ENCODE measurements around the gene BAIAP2L2. TPM values are rescaled to one million over a fixed set of nuclear protein-coding genes. Genes with fewer than 3 reads are reported as not detected.

Gene BAIAP2L2
- total and polyA plus RNA-seq, 2 of the 4 experiments (the other 2 are of a cell fraction), result 0.18 to 0.46 TPM

DNA sequence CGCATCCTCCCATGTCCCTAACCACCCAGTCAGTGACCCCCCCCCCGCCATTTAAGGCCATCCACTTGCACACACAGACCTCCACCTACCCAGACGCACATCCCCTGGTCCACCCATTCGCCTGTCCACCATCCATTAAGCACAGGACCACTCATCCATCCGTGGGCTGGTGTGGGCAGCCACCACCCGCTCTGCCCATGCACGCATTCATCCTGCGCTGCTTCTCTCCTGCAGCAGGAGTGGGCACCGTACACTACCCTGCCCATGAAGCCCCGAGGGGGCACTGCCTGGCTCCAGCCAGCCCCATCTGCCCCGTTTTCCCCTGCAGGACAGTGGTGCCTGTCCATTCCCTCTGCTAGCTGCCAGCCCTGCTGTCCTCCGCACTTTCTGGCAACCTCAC is 22.6 kb downstream of the BAIAP2L2 start:
- TF ChIP-seq RAD21 (IDR thresholded peaks at IDR 0.05; ENCODE audit: low read length) (no peak), RCOR1 (IDR thresholded peaks at IDR 0.05; ENCODE audit: insufficient replicate concordance, low read length) (no peak), RFX5 (IDR thresholded peaks at IDR 0.05; ENCODE audit: low read depth, low read length) (no peak), POLR2A (IDR thresholded peaks at IDR 0.05; ENCODE audit: low read depth, low read length) (no peak), CHD1 (IDR thresholded peaks at IDR 0.05; ENCODE audit: low read depth, low read length) (no peak), SMC3 (IDR thresholded peaks at IDR 0.05; ENCODE audit: low read depth, low read length) (no peak), CEBPB (IDR thresholded peaks at IDR 0.05; ENCODE audit: low read depth, low read length) (no peak), MAFK (IDR thresholded peaks at IDR 0.05; ENCODE audit: low read depth, low read length) (no peak), BHLHE40 (IDR thresholded peaks at IDR 0.05; ENCODE audit: low read depth, low read length) (no peak), FOS (IDR thresholded peaks at IDR 0.05; ENCODE audit: low read depth, low read length) (no peak), NFE2L2 (IDR thresholded peaks at IDR 0.05; ENCODE audit: low read depth, low read length) (no peak), MAZ (IDR thresholded peaks at IDR 0.05; ENCODE audit: borderline replicate concordance, low read depth, low read length) (no peak), MXI1 (IDR thresholded peaks at IDR 0.05; ENCODE audit: borderline replicate concordance, low read depth, low read length) (no peak)
- TF ChIP-seq, protein P1, sequence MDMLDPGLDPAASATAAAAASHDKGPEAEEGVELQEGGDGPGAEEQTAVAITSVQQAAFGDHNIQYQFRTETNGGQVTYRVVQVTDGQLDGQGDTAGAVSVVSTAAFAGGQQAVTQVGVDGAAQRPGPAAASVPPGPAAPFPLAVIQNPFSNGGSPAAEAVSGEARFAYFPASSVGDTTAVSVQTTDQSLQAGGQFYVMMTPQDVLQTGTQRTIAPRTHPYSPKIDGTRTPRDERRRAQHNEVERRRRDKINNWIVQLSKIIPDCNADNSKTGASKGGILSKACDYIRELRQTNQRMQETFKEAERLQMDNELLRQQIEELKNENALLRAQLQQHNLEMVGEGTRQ (IDR thresholded peaks at IDR 0.05; ENCODE audit: low read depth, low read length), result no peak
- TF ChIP-seq, protein P2, sequence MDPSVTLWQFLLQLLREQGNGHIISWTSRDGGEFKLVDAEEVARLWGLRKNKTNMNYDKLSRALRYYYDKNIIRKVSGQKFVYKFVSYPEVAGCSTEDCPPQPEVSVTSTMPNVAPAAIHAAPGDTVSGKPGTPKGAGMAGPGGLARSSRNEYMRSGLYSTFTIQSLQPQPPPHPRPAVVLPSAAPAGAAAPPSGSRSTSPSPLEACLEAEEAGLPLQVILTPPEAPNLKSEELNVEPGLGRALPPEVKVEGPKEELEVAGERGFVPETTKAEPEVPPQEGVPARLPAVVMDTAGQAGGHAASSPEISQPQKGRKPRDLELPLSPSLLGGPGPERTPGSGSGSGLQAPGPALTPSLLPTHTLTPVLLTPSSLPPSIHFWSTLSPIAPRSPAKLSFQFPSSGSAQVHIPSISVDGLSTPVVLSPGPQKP (IDR thresholded peaks at IDR 0.05; ENCODE audit: borderline replicate concordance, low read depth, low read length), result no peak
- TF ChIP-seq, protein P3, sequence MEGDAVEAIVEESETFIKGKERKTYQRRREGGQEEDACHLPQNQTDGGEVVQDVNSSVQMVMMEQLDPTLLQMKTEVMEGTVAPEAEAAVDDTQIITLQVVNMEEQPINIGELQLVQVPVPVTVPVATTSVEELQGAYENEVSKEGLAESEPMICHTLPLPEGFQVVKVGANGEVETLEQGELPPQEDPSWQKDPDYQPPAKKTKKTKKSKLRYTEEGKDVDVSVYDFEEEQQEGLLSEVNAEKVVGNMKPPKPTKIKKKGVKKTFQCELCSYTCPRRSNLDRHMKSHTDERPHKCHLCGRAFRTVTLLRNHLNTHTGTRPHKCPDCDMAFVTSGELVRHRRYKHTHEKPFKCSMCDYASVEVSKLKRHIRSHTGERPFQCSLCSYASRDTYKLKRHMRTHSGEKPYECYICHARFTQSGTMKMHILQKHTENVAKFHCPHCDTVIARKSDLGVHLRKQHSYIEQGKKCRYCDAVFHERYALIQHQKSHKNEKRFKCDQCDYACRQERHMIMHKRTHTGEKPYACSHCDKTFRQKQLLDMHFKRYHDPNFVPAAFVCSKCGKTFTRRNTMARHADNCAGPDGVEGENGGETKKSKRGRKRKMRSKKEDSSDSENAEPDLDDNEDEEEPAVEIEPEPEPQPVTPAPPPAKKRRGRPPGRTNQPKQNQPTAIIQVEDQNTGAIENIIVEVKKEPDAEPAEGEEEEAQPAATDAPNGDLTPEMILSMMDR (conservative IDR thresholded peaks at IDR 0.05; ENCODE audit: low read depth, low read length), result no peak
- no peak overlapping the region for H3K4me2 ChIP-seq (ENCODE audit: low read depth, low read length)
- BruUV-seq (replicated peaks), result no TSS peak

More for the DNA sequence above, 22.6 kb downstream of the BAIAP2L2 start:
- Histone ChIP-seq H3K36me3 (ENCODE audit: control insufficient read depth, insufficient read depth, low read length) (no peaks in the 10 kb centered on the region), H3K9ac (ENCODE audit: low read depth, low read length) (no peak overlapping the region), H3K4ac (ENCODE audit: low read depth, low read length) (no peak overlapping the region), H4K5ac (ENCODE audit: low read depth, low read length) (no peak overlapping the region), H3K27ac (ENCODE audit: insufficient read depth, low read length) (no peak overlapping the region), H3K4me1 (ENCODE audit: control insufficient read depth, insufficient read depth, low read length) (peaks cover 2% of the 10 kb centered on the region; the same call in 1 of the 2 replicates), H2BK20ac (ENCODE audit: low read depth, low read length) (no peak overlapping the region), H3K79me1 (ENCODE audit: low read depth in 1 of 2, low read length in 2 of 2) (no peaks in the 10 kb centered on the region), H3K18ac (ENCODE audit: low read depth, low read length) (no peak overlapping the region), H2BK120ac (ENCODE audit: low read depth, low read length) (no peak overlapping the region), H3K4me3 (ENCODE audit: insufficient read depth, low read depth, low read length) (no peak overlapping the region), H3K14ac (replicated peaks; ENCODE audit: low read depth, low read length) (no peak overlapping the region), H2BK15ac (ENCODE audit: low read depth, low read length) (no peak overlapping the region), H3K23ac (ENCODE audit: low read depth, low read length) (no peak overlapping the region), H3K9me1 (ENCODE audit: insufficient read depth, low read length) (no peaks in the 10 kb centered on the region), H3K9me3 (ENCODE audit: control insufficient read depth, insufficient read depth, low read length) (no peaks in the 10 kb centered on the region), H2AFZ (replicated peaks; ENCODE audit: low read length, poor library complexity) (no peak overlapping the region), H4K8ac (ENCODE audit: low read depth in 2 of 2, low read length in 2 of 2) (no peak overlapping the region), H2AK9ac (replicated peaks; ENCODE audit: low read depth, low read length, poor library complexity) (no peak overlapping the region), H3K56ac (ENCODE audit: extremely low read depth, insufficient read depth, low read length) (no peak overlapping the region), H2BK5ac (ENCODE audit: low read depth, low read length, poor library complexity, severe bottlenecking) (no peak overlapping the region), H4K91ac (ENCODE audit: insufficient read depth, low read depth, low read length) (no peak overlapping the region), H2AK5ac (ENCODE audit: low read depth, low read length) (no peak overlapping the region), H3K27me3 (ENCODE audit: control insufficient read depth, insufficient read depth, low read length) (peaks cover 34% of the 10 kb centered on the region), H4K20me1 (ENCODE audit: insufficient read depth, low read length) (no peaks in the 10 kb centered on the region; the same call in 1 of the 2 replicates)
- in situ Hi-C loops (cut with MboI; ENCODE audit: low sequenced_read_pairs), result no loop called here
- ChIA-PET CTCF (no interaction called here), POLR2A (ENCODE audit: unreplicated experiment) (no interaction called here)
- dilution Hi-C loops (cut with HindIII; ENCODE audit: low sequenced_read_pairs, unreplicated experiment), result no loop called here
- DNase-seq (no peak), ATAC-seq (ENCODE audit: low read depth) (no peak)
- 96% methylated on average over 7 of the region's 12 CpGs; no CpG with 5 or more reads in 1 of the 2 experiments for WGBS, 2 experiments (ENCODE audit: extremely low coverage in 2 of 2, insufficient read length in 1 of 2)
- intact Hi-C loops (cut with micrococcal nuclease), result no loop called here

Data from IMR-90 (cell line).